GM13977 (cell line): Measurements from ENCODE around the gene ITSN2.

Source experiments
- DNase-seq: peaks from one replicate; pipeline ENCODE4 v3.0.0; 2012; ENCODE audit warnings: low spot score
- CTCF ChIP-seq: IDR thresholded peaks from 2 replicates; pipeline ENCODE4 v1.5.1; 2012; ENCODE audit warnings: mild to moderate bottlenecking, control low read depth; ENCODE audit not compliant: insufficient read depth; ENCODE audit errors: extremely low read depth, missing control alignments
- in situ Hi-C: fragments of 300-500 bp; cut with MboI; formaldehyde crosslinking; loops from one replicate; pipeline ENCODE4 v1.12.0; 2022; ENCODE audit warnings: low sequenced_read_pairs, low pct_unique_long_range_greater_than_20kb, mixed read lengths, inconsistent platforms; ENCODE audit not compliant: unreplicated experiment

ITSN2 gene

GRCh38 chr2:24207359-24207758, 153.0 kb downstream of the ITSN2 start:
- TF ChIP-seq CTCF: no peak
- in situ Hi-C loops: no loop called here
- no peak for DNase-seq

GRCh38 chr2:24206714-24207113, 153.6 kb downstream of the ITSN2 start:
- in situ Hi-C loops: no loop called here
- no peak for TF ChIP-seq CTCF
- no peak for DNase-seq

- in situ Hi-C loops: no loop called here
- TF ChIP-seq CTCF: no peak
- DNase-seq: no peak
These were observed 154.1 kb downstream of the ITSN2 start for GRCh38 chr2:24206242-24206641.

- TF ChIP-seq CTCF: no peak
- in situ Hi-C loops: no loop called here
- no peak for DNase-seq
These were observed 155.2 kb downstream of the ITSN2 start for GRCh38 chr2:24205131-24205530.

- in situ Hi-C loops: no loop called here
- no peak for DNase-seq
- no peak for TF ChIP-seq CTCF
These were observed 155.8 kb downstream of the ITSN2 start for GRCh38 chr2:24204505-24204904.

GRCh38 chr2:24203787-24204150, 156.6 kb downstream of the ITSN2 start:
- TF ChIP-seq CTCF: no peak
- in situ Hi-C loops: no loop called here
- DNase-seq: no peak

GRCh38 chr2:24203029-24203786, 157.1 kb downstream of the ITSN2 start:
- in situ Hi-C loops: no loop called here
- TF ChIP-seq CTCF: no peak
- DNase-seq: no peak
